NCI-H1417 treated with DMSO at 0.1 percent for 48 hours (cell line): ENCODE data around the gene PTPRF.
"Not testable (repeated sequence)": the region's sequence is repeated elsewhere in the genome, so short reads cannot be mapped to it uniquely, and the experiment has no call there.

Experiments
- DNase-seq: peaks from one replicate; lab custom pipeline; 2025; lab: John Stamatoyannopoulos, UW

The PTPRF gene

DNA sequence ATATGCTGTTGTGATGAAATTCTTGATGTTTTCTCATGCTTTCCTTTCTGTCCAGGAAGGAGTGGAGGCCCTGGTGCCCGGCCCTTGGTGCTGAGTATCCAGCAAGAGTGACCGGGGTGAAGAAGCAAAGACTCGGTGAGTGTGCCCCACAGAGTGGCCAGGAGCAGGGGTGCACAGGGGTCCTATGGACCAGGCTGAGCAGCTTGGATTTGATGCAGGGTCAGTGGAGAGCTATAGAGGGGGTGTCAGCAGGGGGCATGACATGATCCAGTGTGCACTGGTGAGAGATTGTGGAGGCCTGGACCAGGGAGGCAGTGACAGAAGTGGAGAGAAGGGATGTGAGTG, 7.4 kb downstream of the PTPRF start:
- no peak for DNase-seq

GRCh38 chr1:43538969-43539368, 8.3 kb downstream of the PTPRF start:
- no peak for DNase-seq

DNA sequence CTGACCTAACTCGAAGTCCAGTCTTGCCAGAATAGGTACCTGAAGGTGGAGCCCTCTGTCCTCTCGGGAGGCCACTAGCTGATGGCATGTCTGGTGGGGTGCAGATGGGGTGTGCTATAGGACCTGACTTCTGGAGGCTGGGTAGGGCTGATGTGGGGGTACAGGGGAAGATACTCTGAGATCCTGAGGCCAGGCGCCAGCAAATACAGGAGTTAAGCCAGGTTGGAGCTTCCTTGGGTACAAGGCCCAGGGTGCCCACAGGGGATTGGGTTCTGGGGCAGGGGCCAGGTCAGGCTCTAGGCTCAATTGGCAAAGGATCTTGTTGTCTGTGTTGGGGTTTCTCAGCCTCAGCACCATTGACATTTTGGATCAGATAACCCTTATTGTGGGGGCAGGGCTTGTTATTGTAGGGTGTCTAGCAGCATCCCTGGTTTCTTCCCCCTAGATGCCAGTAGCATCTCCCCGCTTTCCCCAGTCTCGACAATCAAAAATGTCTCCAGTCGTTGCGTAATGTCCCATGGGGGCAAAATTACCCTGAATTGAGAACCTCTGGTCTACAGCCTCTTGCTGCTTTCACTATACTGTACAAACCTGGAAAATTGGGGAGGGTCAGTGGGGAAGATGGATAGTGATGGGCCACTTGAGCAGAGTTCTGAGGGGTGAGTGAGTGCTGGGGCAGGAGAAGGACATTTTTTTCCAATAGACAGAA, 9.2 kb downstream of the PTPRF start:
- no peak for DNase-seq

GRCh38 chr1:43540653-43541071, 10.0 kb downstream of the PTPRF start:
- no peak for DNase-seq

- no peak for DNase-seq
These were observed 10.5 kb downstream of the PTPRF start for GRCh38 chr1:43541141-43541540.

- DNase-seq: no peak
These were observed 11.2 kb downstream of the PTPRF start for GRCh38 chr1:43541721-43542401.

DNA sequence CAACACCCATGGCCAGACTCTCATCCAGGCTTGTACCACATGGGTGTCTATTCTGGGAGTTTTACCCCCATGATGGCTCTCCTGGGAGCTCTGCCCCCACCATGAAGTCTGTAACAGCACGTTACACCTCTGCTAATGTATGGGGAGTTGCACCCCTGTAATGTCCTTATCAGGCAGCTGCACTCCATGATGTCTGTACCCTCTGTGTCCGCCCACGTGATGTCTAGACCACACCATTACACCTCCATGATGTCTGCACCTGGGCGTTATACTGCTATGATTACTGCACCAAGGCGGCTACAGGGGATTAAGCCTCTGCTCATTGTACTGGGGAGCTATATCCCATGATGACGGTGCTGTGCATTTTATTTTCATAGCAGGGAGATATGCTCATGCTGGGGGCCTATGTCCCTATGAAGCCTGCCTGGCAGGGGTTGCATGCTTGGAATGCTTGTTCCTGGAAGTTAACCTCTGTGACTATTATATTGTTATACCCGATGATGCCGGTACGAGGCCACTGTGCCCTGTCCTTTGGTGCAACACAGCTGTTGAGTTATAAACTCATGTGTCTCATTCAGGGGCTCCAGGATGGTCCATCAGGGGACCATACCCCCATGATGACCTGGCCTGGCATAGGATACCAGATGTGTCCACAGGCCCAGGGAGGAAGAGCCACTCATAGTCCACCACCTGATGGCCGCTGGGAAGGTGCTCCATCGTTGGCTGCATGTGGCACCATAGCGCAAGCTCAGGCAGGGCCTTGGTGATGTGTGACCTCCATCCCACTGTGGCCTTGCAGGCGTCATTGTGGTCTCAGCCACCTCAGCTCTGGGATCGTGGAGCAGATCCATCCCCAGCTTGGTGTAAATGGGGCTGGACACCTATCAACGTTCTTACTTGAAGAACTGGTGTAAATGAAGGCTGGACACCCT, 12.1 kb downstream of the PTPRF start:
- no peak for DNase-seq

DNA sequence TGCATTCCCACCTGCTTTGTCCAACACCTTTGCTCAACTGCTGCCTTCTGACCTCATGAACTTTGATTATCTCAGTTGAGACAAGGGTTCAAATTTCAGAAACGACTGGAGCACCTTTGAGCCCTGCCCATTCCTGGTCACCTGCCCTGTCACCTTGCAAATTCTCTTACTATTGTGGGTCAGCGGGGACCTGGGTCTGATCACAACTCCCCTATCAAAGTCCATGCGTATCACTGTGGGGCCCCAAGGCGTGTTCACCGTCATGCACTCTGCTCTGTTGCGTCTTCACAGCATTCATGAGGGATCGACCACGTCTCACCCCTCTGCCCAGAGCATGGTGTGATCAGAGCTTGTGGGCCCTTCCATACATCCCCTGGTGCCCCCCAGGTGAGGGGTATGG, 12.9 kb downstream of the PTPRF start:
- no peak for DNase-seq

GRCh38 chr1:43545339-43545694, 14.6 kb downstream of the PTPRF start:
- no peak for DNase-seq

GRCh38 chr1:43545695-43546387, 15.2 kb downstream of the PTPRF start:
- DNase-seq: no peak

DNA sequence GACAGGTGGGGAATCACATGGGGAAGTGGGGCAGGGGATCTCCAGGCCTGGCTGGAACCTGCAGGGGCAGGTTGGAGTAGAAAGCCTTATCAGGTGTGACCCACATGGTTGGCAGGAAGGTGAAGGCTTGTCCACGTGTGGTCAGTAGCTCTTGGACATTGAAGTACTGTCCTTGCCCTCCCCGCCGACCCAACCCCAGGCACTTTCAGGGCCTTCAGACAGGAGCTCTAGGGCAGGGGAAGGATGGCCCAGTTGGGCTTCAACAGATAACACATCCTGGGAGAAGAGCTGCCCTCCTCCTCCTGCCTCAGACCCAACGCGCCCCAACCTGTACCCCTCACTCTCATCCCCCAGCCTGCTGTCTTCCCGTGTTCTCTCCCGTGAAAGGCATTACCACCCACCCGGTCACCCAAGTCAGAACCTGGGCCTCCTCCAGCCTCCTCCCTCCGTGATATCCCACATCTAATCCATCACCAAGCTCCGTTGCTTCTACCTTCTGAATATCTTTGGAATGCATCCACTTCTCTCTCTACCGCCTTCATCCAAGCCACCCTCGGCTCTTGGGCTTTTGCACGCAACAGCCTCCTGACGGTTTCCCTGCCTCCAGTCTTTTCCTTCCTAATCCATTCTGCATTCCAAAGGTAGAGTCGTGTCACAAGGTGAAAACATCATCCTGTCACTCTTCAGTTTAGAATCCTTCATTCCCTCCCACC, 15.9 kb downstream of the PTPRF start:
- no peak for DNase-seq

DNA sequence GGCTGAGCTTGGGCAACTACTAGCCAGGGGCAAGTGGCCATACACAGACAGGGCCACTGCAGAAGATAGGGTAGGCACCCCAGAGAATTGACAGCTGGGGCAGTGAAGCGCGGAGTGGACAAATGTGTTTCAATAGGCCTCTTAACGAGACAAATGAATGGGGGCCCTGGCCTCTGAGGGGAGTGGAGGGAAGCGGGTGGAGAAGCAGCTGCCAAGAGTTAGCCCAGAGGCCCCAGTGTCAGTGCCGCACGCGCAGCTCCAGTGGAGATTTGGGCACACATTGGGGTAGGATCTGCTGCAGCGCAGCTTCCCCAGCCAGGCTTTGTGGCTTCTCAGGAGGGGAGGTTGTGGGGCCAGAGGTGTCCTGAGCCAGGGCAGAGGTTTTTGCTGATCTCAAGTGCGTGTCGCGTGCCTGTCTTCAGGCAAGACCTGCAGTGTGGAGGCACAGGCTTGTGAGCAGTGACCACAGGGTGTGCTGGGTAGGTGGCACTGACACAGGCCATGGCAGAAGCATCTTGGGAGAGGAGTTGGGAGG, 16.9 kb downstream of the PTPRF start:
- DNase-seq: no peak

DNA sequence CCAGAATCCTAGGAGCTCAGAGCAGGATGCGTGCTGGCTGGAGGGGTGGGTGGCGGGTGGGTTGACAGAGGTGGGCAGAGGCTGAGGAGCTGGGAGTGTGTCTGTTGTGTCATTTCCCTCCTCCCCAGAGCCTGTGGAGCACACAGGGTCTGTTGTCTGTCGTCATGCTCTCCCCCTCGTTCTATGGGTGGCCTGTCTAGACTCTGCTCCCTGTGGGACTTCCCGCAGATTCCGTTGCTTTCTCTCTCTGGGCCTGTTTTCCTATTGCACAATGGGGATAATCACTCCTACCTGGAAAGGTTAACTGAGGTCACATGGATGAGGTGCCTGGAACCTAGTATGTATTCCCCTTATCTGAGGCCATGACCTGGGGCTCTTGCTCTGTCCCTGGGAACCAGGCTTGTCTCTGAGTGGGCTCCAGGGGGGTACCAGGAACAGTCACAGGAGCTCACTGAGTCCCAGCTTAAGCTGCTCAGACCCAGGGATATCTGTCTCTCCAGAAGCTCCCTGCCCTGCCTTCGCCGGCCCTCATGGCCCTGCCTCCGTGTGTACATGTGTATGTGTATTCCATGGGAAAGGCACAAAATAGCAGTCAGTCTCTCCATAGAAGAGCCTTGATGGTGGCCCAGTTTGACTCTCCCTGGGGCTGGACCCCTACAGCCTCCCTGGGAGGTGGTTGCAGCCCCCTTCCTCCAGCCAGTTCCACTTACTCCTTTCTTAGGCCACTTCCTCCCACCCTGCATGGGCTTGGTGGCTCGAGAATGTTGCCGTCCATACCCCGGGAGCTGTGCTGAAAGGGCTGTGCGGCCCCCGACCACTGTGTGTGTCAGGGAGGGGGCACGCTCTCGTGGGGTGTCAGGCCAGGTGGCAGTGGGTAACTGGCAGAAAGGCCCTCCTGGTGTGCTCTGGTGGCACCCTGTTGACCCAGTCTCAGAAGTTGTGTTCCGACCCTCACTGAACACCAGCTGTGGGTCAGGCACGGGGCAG, 17.9 kb downstream of the PTPRF start:
- DNase-seq: no peak

DNA sequence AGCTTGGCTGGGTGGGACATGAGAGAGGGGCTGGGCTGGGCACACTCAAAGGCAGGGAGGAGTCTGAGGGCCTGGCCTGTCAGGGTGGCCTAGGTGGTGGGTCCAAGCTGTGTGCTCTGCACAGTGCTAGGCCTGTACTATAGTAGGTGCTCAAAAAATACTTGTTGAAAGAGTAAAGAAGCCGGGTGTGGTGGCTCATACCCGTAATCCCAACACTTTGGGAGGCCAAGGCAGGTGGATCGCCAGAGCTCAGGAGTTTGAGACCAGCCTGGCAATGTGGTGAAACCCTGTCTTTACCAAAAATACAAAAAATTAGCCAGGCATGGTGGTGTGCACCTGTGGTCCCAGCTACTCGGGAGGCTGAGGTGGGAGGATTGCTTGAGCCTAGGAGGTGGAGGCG, 18.7 kb downstream of the PTPRF start:
- DNase-seq: not testable (repeated sequence)

- DNase-seq: no peak
These were observed 19.4 kb downstream of the PTPRF start for GRCh38 chr1:43549921-43550597.

DNA sequence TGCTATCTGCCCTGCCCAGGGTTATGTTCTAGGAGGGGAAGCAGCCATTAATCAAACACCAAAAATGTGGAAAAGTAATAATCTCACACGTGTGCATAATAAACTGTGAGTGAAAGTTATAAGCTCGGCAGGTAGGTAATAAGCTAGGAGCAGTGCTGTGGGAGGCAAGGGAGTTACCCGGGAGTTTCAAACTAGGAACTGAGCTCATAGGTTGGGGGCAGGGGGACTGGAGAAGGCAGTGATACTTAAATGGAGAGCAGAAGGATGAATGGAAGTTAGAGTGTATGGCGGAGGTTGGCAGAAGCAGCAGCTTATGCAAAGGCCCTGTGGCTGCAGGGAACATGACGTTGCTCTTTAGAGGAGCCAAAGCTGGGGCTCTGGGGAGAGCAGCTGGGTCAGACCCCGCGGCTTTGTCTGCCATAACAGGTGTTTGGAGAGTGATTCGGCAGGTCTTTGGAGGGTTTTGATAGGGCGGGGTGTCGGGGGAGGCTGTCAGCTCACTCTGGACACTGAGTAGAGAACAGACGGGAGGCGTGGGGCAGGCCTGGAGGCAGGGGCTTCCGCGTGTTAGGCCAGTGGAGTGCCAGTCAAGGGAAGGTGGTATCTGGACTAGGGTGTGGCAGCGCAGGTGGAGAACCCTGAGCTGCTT, 20.0 kb downstream of the PTPRF start:
- DNase-seq: no peak

DNA sequence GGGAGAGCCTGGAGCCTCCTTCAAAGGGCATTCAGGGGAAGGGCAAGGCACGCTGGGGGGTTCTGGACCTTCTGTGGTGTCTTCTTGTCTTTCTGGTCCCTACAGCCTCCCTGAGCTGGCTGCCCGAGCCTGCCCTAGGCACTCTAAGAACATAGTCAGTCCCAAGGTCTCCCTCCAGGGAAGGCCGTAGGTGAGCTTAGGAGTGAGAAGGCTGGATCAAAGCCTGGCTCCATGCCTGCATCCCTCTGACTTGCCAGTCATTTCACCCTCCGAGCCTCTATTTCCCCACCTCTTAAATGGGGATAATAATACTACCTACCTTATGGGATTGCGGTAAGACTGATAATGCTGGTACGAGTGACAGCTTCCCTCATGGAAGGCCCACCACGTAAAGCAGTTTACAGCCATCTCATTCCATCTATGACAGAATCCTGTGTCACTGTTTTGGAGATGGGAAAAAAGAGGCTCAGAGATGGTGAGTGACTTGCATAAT, 20.8 kb downstream of the PTPRF start:
- DNase-seq: no peak

GRCh38 chr1:43552059-43552742, 21.5 kb downstream of the PTPRF start:
- no peak for DNase-seq
